Breast epithelium (tissue), 4 donors: Measurements from ENCODE around the gene ETFB. TPM values are rescaled to one million over a fixed set of nuclear protein-coding genes. Genes with fewer than 3 reads are reported as not detected.
A peak's percentile ranks its signal among the peaks of the same experiment; 100 is the strongest.

Source experiments
- DNase-seq, 2 donors: peaks; one replicate each; pipeline ENCODE4 v3.0.0-alpha.2; 2019; ENCODE audit warnings: low spot score in 2 of 2
- H3K27ac ChIP-seq, 2 donors: fragments of 200-600 bp; sonication (generic) in 1 of 2; one replicate each; pipeline ENCODE4 v1.5.1; 2016 to 2019; ENCODE audit warnings: mild to moderate bottlenecking in 1 of 2
- H3K27me3 ChIP-seq, 2 donors: fragments of 200-600 bp; sonication (generic) in 1 of 2; one replicate each; pipeline versions ENCODE4 v1.5.1 to v1.6.0; 2017 to 2019; ENCODE audit warnings: control low read depth in 1 of 2, mild to moderate bottlenecking in 1 of 2
- H3K36me3 ChIP-seq: fragments of 200-600 bp; one replicate; pipeline ENCODE4 v1.5.1; 2019
- H3K4me1 ChIP-seq, 2 donors: fragments of 200-600 bp; sonication (generic); one replicate each; pipeline ENCODE4 v1.5.1; 2016 to 2019; ENCODE audit warnings: control low read depth in 1 of 2
- H3K4me3 ChIP-seq, 3 donors: fragments of 200-600 bp; sonication (generic); 1 replicate in 2 of 3; 2 replicates in 1 of 3; pipeline ENCODE4 v1.5.1; 2016 to 2019; ENCODE audit warnings: mild to moderate bottlenecking in 3 of 3, moderate library complexity in 2 of 3
- H3K9me3 ChIP-seq, 2 donors: fragments of 200-600 bp; sonication (generic) in 1 of 2; one replicate each; pipeline ENCODE4 v1.5.1; 2016 to 2019; ENCODE audit warnings: control low read depth in 1 of 2
- CTCF ChIP-seq, 3 donors: fragments of 450-650 bp; IDR thresholded peaks; one replicate each; pipeline ENCODE4 v1.5.1; 2016 to 2017; ENCODE audit warnings: antibody characterized with exemption in 3 of 3, mild to moderate bottlenecking in 3 of 3, moderate library complexity in 3 of 3
- POLR2A ChIP-seq: fragments of 450-650 bp; IDR thresholded peaks from one replicate; pipeline ENCODE4 v1.6.1; 2016; ENCODE audit warnings: antibody characterized with exemption, mild to moderate bottlenecking, moderate library complexity
- POLR2AphosphoS5 ChIP-seq, 3 donors: sonication (generic); formaldehyde crosslinking; IDR thresholded peaks; one replicate each; pipeline ENCODE4 v1.6.1; 2017; ENCODE audit warnings: antibody characterized with exemption in 3 of 3
- intact Hi-C: fragments of 100-400 bp; cut with DNase I; formaldehyde crosslinking; loops from one replicate; pipeline ENCODE4 v1.15.1; 2023; ENCODE audit warnings: low total_unique reads
- total RNA-seq, 3 donors: library from RNA; depleted of rRNA; stranded (reverse); fragments of >200 nt; gene quantifications; one replicate each; pipeline ENCODE4 v1.1.0, GENCODE V29; 2016

The ETFB gene
- total RNA-seq, 3 donors from 2014 or later: 60.7 to 214 (median 88.5) TPM

DNA sequence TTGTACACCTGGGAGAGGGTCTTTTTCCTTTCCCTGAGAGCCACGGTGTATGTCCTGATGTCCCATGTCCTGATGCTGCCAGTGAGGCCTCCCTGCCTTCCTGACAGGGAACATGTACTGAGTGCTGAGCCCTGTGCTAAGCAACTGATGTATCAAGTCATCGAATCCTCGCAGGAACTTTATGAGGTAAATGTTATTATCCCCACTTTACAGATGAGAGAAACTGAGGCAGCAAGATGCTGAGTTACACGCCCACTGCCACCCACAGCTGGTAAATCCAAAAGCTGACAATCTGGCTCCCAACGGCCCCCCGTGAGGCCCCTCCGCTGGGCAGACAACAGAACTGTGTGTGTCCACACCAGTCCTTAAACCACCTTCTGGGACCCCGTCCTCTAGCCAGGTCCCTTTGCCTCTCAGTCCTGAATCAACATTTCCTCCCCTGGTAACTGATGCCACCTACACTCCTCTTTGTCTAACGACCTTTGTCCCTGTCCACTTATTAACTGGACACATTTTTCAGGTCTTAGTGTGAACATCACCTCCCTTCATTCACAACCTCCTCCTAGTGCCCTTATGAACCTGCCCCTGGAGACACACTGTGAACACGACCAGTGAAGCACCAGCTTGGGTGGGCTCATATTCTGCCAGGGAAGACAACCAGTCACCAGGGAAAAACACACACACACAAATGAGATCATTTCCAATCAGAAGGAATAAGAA lies 18.8 kb downstream of the ETFB start:
- Histone ChIP-seq H3K4me3 (no peak overlapping the region), H3K4me1 (no peaks in the 10 kb centered on the region), H3K9me3 (no peaks in the 10 kb centered on the region), H3K36me3 (no peaks in the 10 kb centered on the region), H3K27me3 (no peaks in the 10 kb centered on the region), H3K27ac (no peak overlapping the region)
- DNase-seq: no peak
- intact Hi-C loops: no loop called here
- TF ChIP-seq POLR2A (no peak), CTCF (IDR thresholded peaks at IDR 0.05) (no peak), POLR2AphosphoS5 (IDR thresholded peaks at IDR 0.05) (no peak)

DNA sequence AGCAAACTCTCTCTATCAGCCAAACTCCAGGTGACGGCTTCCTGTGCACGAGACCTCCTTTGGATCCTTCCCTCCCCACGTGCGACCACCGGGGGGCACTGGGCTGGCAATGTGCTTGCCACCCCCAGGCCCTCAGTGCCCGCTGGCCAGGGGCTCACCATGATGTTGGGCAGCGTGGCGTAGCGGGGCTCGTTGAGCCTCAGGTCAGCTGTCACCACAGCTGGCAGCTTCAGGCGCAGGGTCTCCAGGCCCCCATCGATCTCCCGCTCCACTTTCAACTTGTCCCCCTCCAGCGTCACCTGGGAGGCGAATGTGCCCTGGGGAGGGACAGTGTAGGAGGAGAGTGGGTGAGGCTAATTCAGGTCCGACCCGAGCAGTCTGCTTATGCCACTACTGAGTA lies 19.4 kb downstream of the ETFB start:
- H3K27ac ChIP-seq: no peak overlapping the region
- intact Hi-C loops: no loop called here
- H3K36me3 ChIP-seq: no peaks in the 10 kb centered on the region
- H3K4me1 ChIP-seq: no peaks in the 10 kb centered on the region
- no peak for DNase-seq
- no peaks in the 10 kb centered on the region for H3K27me3 ChIP-seq
- no peaks in the 10 kb centered on the region for H3K9me3 ChIP-seq
- H3K4me3 ChIP-seq: no peak overlapping the region
- TF ChIP-seq POLR2AphosphoS5 (IDR thresholded peaks at IDR 0.05) (no peak), CTCF (IDR thresholded peaks at IDR 0.05) (no peak), POLR2A (no peak)

GRCh38 chr19:51345076-51345620 lies 21.0 kb downstream of the ETFB start:
- H3K27me3 ChIP-seq: no peaks in the 10 kb centered on the region
- DNase-seq: no peak
- TF ChIP-seq CTCF (IDR thresholded peaks at IDR 0.05): no peak
- no peak for TF ChIP-seq POLR2AphosphoS5 (IDR thresholded peaks at IDR 0.05)
- no peak for TF ChIP-seq POLR2A
- no peaks in the 10 kb centered on the region for H3K4me1 ChIP-seq
- intact Hi-C loops: loop anchor here (2.0 kb wide), 1 partner anchor 46 kb away; the partner anchor contains the start of gene C19orf84
- no peaks in the 10 kb centered on the region for H3K36me3 ChIP-seq
- H3K27ac ChIP-seq: no peak overlapping the region
- no peaks in the 10 kb centered on the region for H3K9me3 ChIP-seq
- no peak overlapping the region for H3K4me3 ChIP-seq

GRCh38 chr19:51342631-51343569 lies 23.3 kb downstream of the ETFB start:
- Histone ChIP-seq H3K9me3 (no peaks in the 10 kb centered on the region), H3K27ac (peak overlapping the region in 1 of 2 donors; percentile 12), H3K36me3 (no peaks in the 10 kb centered on the region), H3K4me1 (no peaks in the 10 kb centered on the region), H3K27me3 (no peaks in the 10 kb centered on the region), H3K4me3 (no peak overlapping the region)
- TF ChIP-seq POLR2A (no peak), POLR2AphosphoS5 (IDR thresholded peaks at IDR 0.05) (no peak), CTCF (IDR thresholded peaks at IDR 0.05) (no peak)
- intact Hi-C loops: no loop called here
- no peak for DNase-seq
